Esophagus mucosa (tissue), 1 donor: ENCODE measurements around the gene THY1. TPM values are rescaled to one million over a fixed set of nuclear protein-coding genes. Genes with fewer than 3 reads are reported as not detected.
A peak's percentile ranks its signal among the peaks of the same experiment; 100 is the strongest.
"Not testable (repeated sequence)": the region's sequence is repeated elsewhere in the genome, so short reads cannot be mapped to it uniquely, and the experiment has no call there.

ENCODE experiments used
- ATAC-seq: fragments of 200-7000 bp; cut with Tn5 transposase; one replicate; pipeline ENCODE4 v1.9.1; 2020
- total RNA-seq: library from RNA; stranded (reverse); gene quantifications from one replicate; pipeline ENCODE4 v1.2.4, GENCODE V29; 2023
- donor health status: DM: yes; HTN: yes; CAD: no.

THY1 gene
- total RNA-seq, result 3.6 TPM

GRCh38 chr11:119422809-119423508 is at the start of gene THY1:
TSS of gene THY1 (minus strand) at chr11:119423172. CDS start at chr11:119420905, 2,267 bp downstream.
- no peak for ATAC-seq

GRCh38 chr11:119472186-119472855 is 49.3 kb upstream of the THY1 start:
- no peak for ATAC-seq

GRCh38 chr11:119471329-119471728 is 48.4 kb upstream of the THY1 start:
- ATAC-seq, result no peak

GRCh38 chr11:119470317-119471291 is 47.6 kb upstream of the THY1 start:
- peak; percentile 77 for ATAC-seq

DNA sequence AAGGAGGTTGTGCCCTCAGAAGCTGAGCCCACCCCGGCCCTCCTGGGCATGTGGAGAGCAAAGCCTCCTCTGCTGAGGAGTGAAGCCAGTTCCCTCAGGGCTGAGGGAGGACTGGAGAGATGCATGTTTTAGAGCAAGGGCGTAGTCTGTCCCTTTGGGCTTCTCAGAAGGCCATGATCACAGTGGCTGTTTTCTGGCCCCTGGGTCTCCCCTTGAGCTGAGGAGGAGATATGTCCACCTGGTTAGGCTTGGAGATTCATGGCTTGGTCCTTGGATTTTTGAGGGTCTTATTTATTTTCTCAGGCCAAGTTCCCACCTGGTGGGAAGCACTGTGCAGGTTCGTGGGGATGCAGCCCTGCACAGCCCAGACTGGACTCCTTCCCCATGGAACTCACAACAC is 46.5 kb upstream of the THY1 start:
- no peak for ATAC-seq

DNA sequence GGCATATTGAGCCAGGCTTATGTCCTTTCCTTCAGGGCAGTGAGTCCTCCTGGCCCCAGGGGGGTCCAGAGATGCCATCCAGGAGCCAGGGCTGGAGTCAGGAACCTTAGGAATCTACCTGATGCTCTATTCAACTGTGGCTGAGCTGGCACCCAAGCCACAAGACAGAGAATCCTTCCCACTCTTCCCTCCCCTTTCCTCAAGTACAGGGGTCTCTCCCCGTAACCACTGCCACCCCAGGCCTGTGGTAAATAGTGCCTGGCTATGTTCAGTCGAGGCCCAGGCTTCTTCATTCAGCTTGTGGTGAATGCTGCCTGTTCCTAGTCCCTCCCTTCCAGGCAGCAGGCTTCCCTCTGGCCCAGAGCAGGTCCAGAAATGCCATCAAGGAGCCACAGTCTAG is 45.5 kb upstream of the THY1 start:
- no peak for ATAC-seq

DNA sequence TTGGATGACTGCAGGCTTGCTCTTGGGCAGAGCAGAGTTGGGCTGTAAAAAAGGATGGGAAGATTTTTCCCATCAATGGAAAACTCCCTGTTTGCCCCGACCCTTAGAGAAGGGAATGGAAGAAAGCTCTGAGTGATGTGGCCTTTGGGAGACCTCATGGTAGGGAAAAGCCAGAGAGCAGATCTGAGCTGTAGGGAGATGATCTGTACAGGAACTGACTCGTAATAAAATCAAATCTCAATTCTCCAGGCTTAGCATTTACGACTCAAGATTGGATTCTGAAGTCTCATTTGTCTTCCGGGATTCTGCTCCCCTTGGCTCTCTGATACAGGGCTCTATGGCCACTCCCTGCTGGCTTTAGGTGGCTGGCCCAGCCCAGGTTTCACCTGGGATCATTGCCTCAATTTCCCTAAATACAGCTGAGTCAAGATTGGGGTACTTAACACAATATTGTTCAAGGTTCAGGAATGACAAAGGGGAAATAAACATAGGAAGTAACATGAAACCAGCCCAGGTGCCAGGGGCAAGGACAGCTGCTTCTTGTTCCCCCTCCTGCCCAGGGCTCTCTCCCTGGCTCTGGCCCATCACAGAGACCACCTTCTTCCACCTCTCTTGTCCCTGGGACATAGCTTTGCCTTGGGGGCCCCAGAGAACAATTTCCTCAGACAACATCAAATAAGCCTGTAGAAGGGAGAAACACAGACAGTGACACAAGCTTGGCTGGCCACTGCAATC is 38.4 kb upstream of the THY1 start:
- no peak for ATAC-seq

- ATAC-seq, result no peak
Measured at GRCh38 chr11:119460582-119460981, 37.6 kb upstream of the THY1 start.

GRCh38 chr11:119460097-119460496 is 37.1 kb upstream of the THY1 start:
- ATAC-seq, result no peak

GRCh38 chr11:119459293-119459976 is 36.5 kb upstream of the THY1 start:
- no peak for ATAC-seq

DNA sequence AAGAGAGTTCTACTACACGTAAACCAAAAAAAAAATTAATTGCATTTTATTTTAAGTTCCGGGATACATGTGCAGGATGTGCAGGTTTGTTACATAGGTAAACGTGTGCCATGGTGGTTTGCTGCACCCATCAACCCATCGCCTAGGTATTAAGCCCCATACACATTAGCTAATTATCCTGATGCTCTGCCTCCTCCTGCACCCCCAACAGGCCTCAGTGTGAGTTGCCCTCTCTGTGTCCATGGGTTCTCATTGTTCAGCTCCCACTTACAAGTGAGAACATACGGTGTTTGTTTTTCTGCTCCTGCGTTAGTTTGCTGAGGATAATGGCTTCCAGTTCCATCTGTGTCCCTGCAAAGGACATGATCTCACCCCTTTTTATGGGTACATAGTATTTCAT is 32.7 kb upstream of the THY1 start:
- ATAC-seq, result not testable (repeated sequence)

GRCh38 chr11:119455241-119455640 is 32.3 kb upstream of the THY1 start:
- ATAC-seq, result not testable (repeated sequence)

DNA sequence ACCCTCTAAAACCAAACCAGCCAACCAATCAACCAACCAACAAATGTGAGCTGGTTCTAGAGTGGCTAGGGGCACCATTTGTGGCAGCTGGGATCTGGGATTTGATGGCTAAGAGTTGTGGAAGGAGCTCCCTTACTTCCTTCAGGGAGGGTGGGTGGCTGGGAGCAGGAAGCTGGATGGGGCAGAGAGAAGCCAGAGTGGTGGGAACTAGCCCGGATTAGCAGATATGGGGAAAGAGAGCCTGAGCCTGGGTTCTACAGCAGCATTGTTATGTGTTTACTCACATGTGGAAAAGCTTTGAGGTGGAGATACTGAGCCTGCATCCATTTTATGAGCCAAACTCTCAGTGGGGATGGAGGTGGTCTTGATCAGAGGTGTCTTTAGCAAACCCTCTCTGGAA is 30.9 kb upstream of the THY1 start:
- ATAC-seq, result no peak

DNA sequence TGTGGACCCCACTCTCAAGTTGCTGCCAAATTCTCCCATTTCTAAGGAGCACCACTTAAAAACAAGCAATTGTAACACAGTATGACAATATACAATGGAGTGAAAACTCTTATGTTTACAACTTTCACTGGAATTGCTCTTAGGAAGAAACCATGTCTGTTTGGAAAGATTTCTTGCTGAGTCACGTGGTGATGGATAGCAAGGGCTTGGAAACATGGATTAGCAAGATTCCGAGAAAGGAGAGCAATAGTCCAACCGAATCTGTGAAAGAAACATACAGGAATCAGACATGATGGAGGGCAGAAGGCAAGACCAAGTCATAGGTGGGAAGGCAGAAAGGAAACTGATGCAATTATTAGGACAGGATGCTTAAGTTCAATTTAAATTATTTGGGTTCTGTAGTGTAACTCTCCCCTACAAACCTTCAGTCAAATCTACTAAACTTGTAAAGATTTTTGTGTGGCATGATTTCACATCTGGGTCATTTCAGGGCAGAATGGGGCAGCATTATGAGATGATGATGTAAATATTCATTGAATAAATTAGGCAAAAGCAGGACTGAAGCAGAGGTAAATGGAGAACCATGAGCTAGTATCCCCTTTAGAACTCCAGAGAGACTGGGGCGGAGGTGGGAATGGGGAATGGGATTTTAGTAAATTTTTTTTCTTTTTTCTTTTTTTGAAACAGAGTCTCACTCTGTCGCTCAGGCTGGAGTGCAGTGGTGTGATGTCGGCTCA is 27.8 kb upstream of the THY1 start:
- ATAC-seq, result no peak

GRCh38 chr11:119449498-119449897 is 26.5 kb upstream of the THY1 start:
- no peak for ATAC-seq

DNA sequence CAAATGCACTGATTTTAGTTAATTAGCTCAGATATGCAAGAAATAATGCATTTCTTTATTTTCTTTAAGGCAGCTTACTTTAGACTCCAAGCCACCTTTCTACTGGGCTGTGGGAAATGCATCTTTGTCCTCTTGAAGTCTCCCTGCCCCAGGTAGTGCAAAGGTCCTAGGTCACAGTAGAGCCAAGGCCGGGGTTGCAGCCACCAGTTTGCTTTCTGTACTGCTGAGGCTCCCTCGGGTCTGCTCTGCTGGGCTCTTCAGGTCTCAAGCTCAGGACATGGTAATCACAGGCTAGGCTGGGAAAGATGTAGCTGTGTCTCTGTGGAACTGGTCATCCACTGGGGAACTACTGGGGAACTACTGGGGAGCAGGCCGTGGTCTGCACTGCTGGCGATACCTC is 25.4 kb upstream of the THY1 start:
- ATAC-seq, result no peak

- peak; percentile 79 for ATAC-seq
Measured at GRCh38 chr11:119447664-119448242, 24.8 kb upstream of the THY1 start.

DNA sequence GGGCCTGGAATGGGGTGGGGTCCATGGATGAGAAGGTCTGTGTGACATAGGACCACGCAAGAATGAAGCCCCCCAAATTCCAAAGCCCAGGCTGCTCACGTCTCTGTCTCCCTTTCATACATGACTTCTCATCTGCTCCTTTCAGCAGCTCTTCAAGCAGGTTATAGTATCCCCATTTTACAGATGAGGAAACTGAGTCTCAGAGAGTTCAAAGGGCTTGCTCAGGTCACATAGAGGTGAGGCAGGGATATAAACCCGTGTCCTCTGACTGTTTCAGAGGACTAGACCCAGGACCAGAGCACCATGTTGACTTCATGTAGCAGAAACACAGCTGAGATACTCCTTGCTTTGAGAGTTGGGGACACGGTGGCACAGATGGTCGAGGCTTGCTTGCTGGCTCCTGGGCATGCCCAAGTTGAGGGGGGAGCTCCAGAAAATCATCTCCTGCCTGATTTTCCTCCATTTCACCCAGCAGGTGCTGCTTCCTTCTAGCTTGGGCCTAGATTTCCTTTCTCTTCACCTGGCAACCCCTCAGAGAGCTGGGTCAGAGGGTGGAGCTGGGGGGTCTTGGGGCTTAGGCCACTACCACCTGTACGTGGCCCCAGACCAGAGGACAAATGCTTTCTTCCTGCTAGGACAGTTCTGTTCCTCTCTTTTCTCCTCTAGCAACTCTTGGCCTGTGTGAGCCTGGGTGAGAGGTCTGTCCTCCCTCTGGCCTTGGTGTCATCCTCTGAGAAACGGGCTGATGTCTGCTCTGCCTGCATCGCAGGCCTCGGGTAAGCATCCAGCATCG is 24.1 kb upstream of the THY1 start:
- ATAC-seq, result no peak

- no peak for ATAC-seq
Measured at GRCh38 chr11:119446434-119446833, 23.5 kb upstream of the THY1 start.

GRCh38 chr11:119445850-119446249 is 22.9 kb upstream of the THY1 start:
- ATAC-seq, result no peak
